HG03135 (cell line): ENCODE measurements around the gene NAPEPLD.
"Not testable (repeated sequence)": the region's sequence is repeated elsewhere in the genome, so short reads cannot be mapped to it uniquely, and the experiment has no call there.

Source experiments
- ATAC-seq: cut with Tn5 transposase; IDR thresholded peaks from one replicate; pipeline ENCODE4 v1.9.1; 2021; ENCODE audit warnings: mild to moderate bottlenecking, moderate library complexity; ENCODE audit not compliant: unreplicated experiment

NAPEPLD gene

GRCh38 chr7:103068414-103069403 is 80.2 kb downstream of the NAPEPLD start:
- ATAC-seq: no peak

- no peak for ATAC-seq
These were observed 83.2 kb downstream of the NAPEPLD start for GRCh38 chr7:103065667-103066066.

DNA sequence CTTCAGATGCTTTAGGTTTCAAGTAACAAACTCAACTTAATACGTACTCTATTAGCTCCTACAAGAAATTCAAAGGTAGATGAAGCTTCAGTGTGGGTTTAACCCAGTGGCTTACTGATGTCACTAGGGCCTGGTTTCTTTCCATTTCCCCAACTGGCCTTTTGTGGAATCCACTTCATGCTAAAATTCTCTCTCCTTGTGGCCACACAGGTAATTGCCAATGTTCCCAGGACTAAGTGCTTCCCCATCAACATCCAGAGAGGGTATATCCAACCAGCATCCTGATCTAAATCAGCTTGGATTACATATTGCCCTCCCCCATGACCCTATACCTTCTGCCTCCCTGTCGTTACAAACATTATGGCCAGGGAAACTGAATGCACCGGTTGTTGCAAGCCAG is 85.0 kb downstream of the NAPEPLD start:
- ATAC-seq: no peak

DNA sequence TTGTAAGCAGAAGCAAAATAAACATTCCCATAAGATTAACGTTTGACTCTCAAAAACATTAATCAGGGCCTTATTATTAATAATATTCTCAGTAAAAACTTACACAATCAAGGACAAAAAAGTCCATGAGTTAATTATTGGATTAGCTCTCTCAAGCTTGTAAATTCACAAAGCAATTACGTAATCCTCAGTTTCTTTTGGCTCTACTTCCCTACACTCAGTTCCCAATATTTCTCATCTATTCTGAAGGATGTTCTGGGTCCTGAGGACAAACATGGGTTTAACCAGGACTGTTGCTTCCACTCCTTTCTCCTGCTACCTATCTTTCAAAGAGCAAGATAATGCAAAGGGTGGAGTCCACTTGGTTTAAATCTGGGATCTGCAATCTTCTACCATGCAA is 89.4 kb downstream of the NAPEPLD start:
- ATAC-seq: no peak

DNA sequence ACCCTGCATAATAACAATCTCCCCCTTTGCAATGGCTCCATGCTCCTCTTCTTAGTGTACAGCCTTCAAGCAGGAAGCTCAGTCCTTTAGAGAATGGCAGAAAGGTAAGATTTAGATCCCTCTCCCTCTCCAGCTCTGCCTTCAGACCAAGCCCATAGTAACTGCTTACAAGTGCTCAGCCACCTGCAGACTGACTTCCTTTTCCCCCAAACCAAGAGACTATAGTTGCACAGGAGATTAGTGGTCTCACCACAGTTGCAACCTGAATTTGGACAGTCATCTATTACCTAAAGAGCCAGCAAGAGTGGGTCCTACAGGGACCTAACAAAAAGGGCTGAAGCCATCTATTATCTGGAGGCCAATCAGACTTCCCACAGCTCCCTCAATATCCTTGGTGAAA is 90.8 kb downstream of the NAPEPLD start:
- no peak for ATAC-seq

- not testable (repeated sequence) for ATAC-seq
These were observed 92.9 kb downstream of the NAPEPLD start for GRCh38 chr7:103056006-103056405.

DNA sequence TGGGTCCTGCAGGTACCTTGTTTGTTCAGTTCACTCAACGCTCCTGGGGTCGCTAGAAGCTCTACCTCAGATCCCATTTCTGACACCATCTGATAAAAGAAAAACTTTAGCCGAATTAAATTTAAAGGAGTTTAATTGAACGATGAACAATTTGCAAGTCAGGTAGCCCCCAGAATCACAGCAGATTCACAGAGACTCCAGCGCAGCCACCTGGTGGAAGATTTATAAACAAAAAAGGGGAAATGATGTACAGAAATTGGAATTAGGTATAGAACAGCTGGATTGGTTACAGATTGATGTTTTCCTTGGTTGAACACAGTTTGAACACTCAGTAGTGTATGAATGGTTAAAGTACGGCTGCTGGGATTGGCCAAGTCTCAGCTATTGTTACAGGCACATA is 97.4 kb downstream of the NAPEPLD start:
- no peak for ATAC-seq
